ENCODE results near the gene PIP5K1B.

DNA sequence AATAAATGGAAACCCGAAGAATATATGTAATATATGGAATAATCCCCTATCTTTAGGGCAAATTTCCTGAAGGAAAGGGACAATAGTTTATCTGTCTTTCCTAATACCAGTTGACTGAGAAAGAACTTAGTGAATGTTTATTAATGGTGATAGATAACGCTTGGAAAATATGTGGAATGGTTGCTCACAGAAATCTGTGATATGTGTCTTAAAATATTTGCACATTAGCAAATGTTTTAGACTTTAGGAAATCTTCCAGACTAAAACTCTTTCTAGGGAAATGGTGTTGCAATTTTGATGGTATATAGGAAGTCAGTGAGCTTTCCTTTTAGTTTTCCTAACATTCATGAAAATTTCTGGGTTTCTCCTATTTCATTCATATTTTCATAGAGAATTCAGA, 90.4 kb downstream of the PIP5K1B start:
- TF ChIP-seq EZH2 (IDR thresholded peaks at IDR 0.05; ENCODE audit: borderline replicate concordance, low read length) = no peak
- TF ChIP-seq, protein P1, sequence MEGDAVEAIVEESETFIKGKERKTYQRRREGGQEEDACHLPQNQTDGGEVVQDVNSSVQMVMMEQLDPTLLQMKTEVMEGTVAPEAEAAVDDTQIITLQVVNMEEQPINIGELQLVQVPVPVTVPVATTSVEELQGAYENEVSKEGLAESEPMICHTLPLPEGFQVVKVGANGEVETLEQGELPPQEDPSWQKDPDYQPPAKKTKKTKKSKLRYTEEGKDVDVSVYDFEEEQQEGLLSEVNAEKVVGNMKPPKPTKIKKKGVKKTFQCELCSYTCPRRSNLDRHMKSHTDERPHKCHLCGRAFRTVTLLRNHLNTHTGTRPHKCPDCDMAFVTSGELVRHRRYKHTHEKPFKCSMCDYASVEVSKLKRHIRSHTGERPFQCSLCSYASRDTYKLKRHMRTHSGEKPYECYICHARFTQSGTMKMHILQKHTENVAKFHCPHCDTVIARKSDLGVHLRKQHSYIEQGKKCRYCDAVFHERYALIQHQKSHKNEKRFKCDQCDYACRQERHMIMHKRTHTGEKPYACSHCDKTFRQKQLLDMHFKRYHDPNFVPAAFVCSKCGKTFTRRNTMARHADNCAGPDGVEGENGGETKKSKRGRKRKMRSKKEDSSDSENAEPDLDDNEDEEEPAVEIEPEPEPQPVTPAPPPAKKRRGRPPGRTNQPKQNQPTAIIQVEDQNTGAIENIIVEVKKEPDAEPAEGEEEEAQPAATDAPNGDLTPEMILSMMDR (IDR thresholded peaks at IDR 0.05; ENCODE audit: low read length) = no peak
